GM13976 (cell line): Measurements from ENCODE around the gene TRMT11.
"Not testable (repeated sequence)": the region's sequence is repeated elsewhere in the genome, so short reads cannot be mapped to it uniquely, and the experiment has no call there.

Source experiments
- DNase-seq: peaks from one replicate; pipeline ENCODE4 v3.0.0; 2012; ENCODE audit warnings: low spot score
- CTCF ChIP-seq: IDR thresholded peaks from 2 replicates; pipeline ENCODE4 v1.5.1; 2012; ENCODE audit warnings: borderline replicate concordance, mild to moderate bottlenecking; ENCODE audit not compliant: insufficient read depth; ENCODE audit errors: extremely low read depth, missing control alignments, control extremely low read depth
- in situ Hi-C: fragments of 300-500 bp; cut with MboI; formaldehyde crosslinking; loops from one replicate; pipeline ENCODE4 v1.12.0; 2022; ENCODE audit warnings: low sequenced_read_pairs, mixed read lengths, inconsistent platforms; ENCODE audit not compliant: unreplicated experiment

The TRMT11 gene

GRCh38 chr6:126055449-126055848 lies 69.1 kb downstream of the TRMT11 start:
- in situ Hi-C loops: no loop called here
- no peak for DNase-seq
- TF ChIP-seq CTCF: no peak

GRCh38 chr6:126056355-126057004 lies 70.1 kb downstream of the TRMT11 start:
- TF ChIP-seq CTCF: no peak
- in situ Hi-C loops: no loop called here

GRCh38 chr6:126058085-126058484 lies 71.7 kb downstream of the TRMT11 start:
- in situ Hi-C loops, DNase-seq: not testable (repeated sequence)

More at GRCh38 chr6:126056355-126057004, 70.1 kb downstream of the TRMT11 start:
- DNase-seq: no peak

GRCh38 chr6:126060400-126060799 lies 74.1 kb downstream of the TRMT11 start:
- in situ Hi-C loops: no loop called here
- DNase-seq: no peak
- TF ChIP-seq CTCF: no peak

- no peak for TF ChIP-seq CTCF
- in situ Hi-C loops: no loop called here
- no peak for DNase-seq
Measured at GRCh38 chr6:126063512-126064146, 77.3 kb downstream of the TRMT11 start.

- no peak for TF ChIP-seq CTCF
- in situ Hi-C loops: no loop called here
- no peak for DNase-seq
Measured at GRCh38 chr6:126064257-126064747, 78.0 kb downstream of the TRMT11 start.

- DNase-seq: no peak
- in situ Hi-C loops: no loop called here
- no peak for TF ChIP-seq CTCF
Measured at GRCh38 chr6:126064748-126065401, 78.5 kb downstream of the TRMT11 start.
